GM20000 (cell line): ENCODE data around the gene SRSF1.

Experiments
- DNase-seq: peaks from one replicate; pipeline ENCODE4 v3.0.0; 2012; ENCODE audit warnings: low spot score
- TF ChIP-seq, protein P1 (sequence below): IDR thresholded peaks from 2 replicates; pipeline ENCODE4 v1.5.1; 2012; ENCODE audit warnings: mild to moderate bottlenecking, control low read depth; ENCODE audit errors: extremely low read depth, missing control alignments

Gene SRSF1

GRCh38 chr17:58039975-58040374, 32.9 kb upstream of the SRSF1 start:
- TF ChIP-seq, protein P1, sequence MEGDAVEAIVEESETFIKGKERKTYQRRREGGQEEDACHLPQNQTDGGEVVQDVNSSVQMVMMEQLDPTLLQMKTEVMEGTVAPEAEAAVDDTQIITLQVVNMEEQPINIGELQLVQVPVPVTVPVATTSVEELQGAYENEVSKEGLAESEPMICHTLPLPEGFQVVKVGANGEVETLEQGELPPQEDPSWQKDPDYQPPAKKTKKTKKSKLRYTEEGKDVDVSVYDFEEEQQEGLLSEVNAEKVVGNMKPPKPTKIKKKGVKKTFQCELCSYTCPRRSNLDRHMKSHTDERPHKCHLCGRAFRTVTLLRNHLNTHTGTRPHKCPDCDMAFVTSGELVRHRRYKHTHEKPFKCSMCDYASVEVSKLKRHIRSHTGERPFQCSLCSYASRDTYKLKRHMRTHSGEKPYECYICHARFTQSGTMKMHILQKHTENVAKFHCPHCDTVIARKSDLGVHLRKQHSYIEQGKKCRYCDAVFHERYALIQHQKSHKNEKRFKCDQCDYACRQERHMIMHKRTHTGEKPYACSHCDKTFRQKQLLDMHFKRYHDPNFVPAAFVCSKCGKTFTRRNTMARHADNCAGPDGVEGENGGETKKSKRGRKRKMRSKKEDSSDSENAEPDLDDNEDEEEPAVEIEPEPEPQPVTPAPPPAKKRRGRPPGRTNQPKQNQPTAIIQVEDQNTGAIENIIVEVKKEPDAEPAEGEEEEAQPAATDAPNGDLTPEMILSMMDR = no peak
- no peak for DNase-seq

DNA sequence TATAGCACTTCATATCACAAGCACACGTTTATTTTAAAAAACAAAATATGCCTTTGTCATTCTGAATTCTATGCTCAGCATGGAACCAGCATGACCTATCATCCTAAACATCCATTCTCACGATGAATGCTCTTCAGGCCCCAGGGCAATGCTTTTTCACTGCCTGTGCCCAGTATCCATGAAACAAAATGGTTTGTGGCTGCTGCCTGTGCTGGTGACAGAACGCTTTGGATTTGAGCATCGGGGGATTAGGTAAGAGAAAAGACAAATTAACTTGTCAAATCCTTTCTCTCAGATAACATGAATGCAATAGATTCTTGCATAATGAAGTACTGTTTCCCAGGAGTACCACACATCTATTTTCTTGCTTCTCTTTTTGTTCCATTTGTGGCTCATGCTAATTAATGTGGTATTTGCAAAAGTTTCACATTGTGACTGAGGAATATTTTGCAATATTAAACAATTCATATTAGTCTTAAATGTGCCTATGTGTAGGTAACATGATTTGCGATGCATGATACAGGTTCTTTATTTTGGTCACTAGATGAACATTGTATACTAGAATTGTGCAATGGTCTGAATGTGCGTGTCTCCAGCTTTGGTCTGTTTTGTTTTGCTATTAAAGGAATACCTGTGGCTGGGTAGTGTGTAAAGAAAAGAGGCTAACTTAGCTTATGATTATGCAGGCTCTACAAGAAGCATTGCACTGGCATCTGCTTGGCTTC, 25.8 kb upstream of the SRSF1 start:
- DNase-seq = no peak
- TF ChIP-seq, protein P1 = no peak

GRCh38 chr17:58028578-58028977, 21.5 kb upstream of the SRSF1 start:
- TF ChIP-seq, protein P1 = no peak
- no peak for DNase-seq

- DNase-seq = no peak
- TF ChIP-seq, protein P1 = no peak
These were observed 13.4 kb upstream of the SRSF1 start for GRCh38 chr17:58020401-58020800.

DNA sequence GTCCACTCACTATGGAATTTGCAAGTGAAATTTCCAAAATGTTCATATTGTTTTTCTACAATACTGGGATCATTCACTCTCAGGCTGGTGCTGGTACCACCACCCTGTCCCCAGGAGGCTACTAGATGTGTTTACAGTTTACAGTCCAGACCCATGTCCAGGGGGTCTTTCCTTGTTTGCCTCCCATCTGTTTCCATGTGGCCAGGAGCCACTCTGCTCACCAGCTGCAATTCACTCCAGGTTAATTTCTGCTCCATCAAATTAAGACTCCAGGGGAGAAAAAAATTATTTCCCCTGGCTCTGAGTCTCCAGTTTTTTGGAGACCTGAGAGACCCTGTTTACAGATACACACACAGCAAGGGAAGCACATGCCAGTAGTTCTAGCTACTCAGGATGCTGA, 12.5 kb upstream of the SRSF1 start:
- TF ChIP-seq, protein P1 = no peak
- DNase-seq = no peak

DNA sequence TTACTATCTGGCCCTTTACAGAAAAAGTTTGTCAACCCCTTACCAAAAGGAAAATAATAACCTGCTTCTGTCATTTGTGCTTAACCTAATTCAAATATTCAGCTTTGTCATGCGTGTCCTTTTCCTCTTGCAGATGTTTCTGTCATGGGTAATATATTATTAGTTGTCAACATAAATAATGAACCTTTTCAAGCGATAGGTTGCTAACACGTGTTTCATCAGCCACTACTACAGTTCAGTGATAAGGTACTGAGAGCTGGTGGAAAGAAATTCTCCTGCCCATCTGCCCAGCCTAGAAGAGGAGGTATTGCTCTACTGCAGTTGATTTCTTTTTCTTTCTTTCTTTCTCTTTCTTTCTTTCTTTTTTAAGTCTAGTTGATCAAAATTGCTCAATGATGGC, 12.0 kb upstream of the SRSF1 start:
- TF ChIP-seq, protein P1 = no peak
- no peak for DNase-seq

DNA sequence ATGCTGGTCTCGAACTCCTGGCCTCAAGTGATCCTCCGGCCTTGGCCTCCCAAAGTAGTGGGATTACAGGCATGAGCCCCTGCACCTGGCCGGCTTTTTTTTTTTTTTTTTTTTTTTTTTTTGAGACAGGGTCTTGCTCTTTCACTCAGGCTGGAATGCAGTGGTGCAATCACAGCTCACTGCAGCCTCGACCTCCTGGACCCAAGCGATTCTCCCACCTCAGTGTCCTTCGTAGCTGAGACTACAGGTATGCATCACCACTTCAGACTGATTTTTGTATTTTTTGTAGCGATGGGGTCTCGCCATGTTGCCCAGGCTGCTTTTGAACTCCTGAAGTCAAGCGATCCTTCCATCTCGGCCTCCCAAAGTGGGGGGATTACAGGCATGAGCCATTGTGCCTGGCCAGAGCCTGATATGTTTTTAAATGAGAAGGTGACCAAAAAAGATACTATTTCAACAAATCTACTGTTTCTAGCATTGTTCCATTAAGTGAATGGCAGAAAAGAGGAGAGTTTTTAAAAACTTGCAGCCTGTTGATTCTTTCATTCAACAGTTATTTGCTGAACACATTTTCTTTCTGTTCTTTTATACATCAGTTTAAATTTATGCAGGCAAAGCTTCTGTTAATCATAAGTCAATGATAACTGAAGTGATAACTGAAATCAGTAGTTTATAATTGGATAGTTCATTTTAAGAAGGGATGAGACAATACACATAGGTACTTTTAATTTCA, 3.2 kb upstream of the SRSF1 start:
- TF ChIP-seq, protein P1 = no peak
- DNase-seq = no peak
